Naive thymus-derived CD4-positive, alpha-beta T cell (primary cell): ENCODE results near the gene IFT122. TPM values are rescaled to one million over a fixed set of nuclear protein-coding genes. Genes with fewer than 3 reads are reported as not detected.

ENCODE experiments used
- ATAC-seq: fragments of 150-1000 bp; cut with Tn5 transposase; 2 replicates; pipeline ENCODE4 v1.10.0; 2021; ENCODE audit warnings: mild to moderate bottlenecking, moderate library complexity
- CTCF ChIA-PET: fragments of 350-600 bp; sonication (Branson Sonifier 250); formaldehyde crosslinking; loops from one replicate; lab custom pipeline; 2021; ENCODE audit warnings: antibody characterized with exemption; lab: Charles Lee
- POLR2A ChIA-PET: fragments of 350-600 bp; sonication (Branson Sonifier 250); formaldehyde crosslinking; loops from one replicate; lab custom pipeline; 2021; ENCODE audit warnings: antibody characterized with exemption, inconsistent platforms; lab: Charles Lee
- DNase-seq, 9 donors: peaks; one replicate each; pipeline versions ENCODE4 v3.0.0 to v3.0.0-alpha.2; 2020 to 2022; ENCODE audit warnings: mixed read lengths in 1 of 9
- H3K27ac ChIP-seq: one replicate; pipeline ENCODE4 v1.7.0; 2013; ENCODE audit warnings: mild to moderate bottlenecking, low read depth, low read length, moderate library complexity
- H3K27me3 ChIP-seq, 2 donors: one replicate each; pipeline ENCODE4 v1.7.0; 2013; ENCODE audit warnings: low read length in 2 of 2, mild to moderate bottlenecking in 2 of 2, moderate library complexity in 2 of 2; ENCODE audit not compliant: control insufficient read depth in 2 of 2, insufficient read depth in 2 of 2
- H3K36me3 ChIP-seq, 3 experiments: 1 replicate in 2 of 3; 2 replicates in 1 of 3; pipeline ENCODE4 v1.7.0; 2013; ENCODE audit warnings: low read length in 3 of 3, mild to moderate bottlenecking in 3 of 3, moderate library complexity in 1 of 3; ENCODE audit not compliant: insufficient read depth in 3 of 3, control insufficient read depth in 2 of 3
- H3K4me1 ChIP-seq, 2 donors: one replicate each; pipeline ENCODE4 v1.7.0; 2013; ENCODE audit warnings: low read length in 2 of 2, mild to moderate bottlenecking in 2 of 2, moderate library complexity in 1 of 2; ENCODE audit not compliant: control insufficient read depth in 2 of 2, insufficient read depth in 2 of 2
- H3K4me3 ChIP-seq: 2 replicates; pipeline ENCODE4 v1.7.0; 2013; ENCODE audit warnings: mild to moderate bottlenecking, low read length
- H3K9me3 ChIP-seq, 3 experiments: 1 replicate in 2 of 3; 2 replicates in 1 of 3; pipeline ENCODE4 v1.7.0; 2013; ENCODE audit warnings: low read length in 3 of 3; ENCODE audit not compliant: control insufficient read depth in 2 of 3
- H3K27ac Mint-ChIP-seq, 9 donors: one replicate each; pipeline ENCODE4 v1.8.0; 2020 to 2022; ENCODE audit warnings: mixed read lengths in 9 of 9, mild to moderate bottlenecking in 8 of 9, moderate library complexity in 5 of 9, inconsistent platforms in 2 of 9
- H3K27me3 Mint-ChIP-seq, 5 donors: one replicate each; pipeline ENCODE4 v1.8.0; 2021 to 2022; ENCODE audit warnings: mixed read lengths in 5 of 5, mild to moderate bottlenecking in 1 of 5
- H3K36me3 Mint-ChIP-seq, 5 donors: one replicate each; pipeline ENCODE4 v1.8.0; 2020 to 2022; ENCODE audit warnings: mixed read lengths in 5 of 5, mild to moderate bottlenecking in 3 of 5, inconsistent platforms in 1 of 5
- H3K4me1 Mint-ChIP-seq, 7 donors: one replicate each; pipeline ENCODE4 v1.8.0; 2020 to 2022; ENCODE audit warnings: mixed read lengths in 7 of 7, mild to moderate bottlenecking in 3 of 7, inconsistent platforms in 1 of 7
- H3K4me3 Mint-ChIP-seq, 10 donors: one replicate each; pipeline ENCODE4 v1.8.0; 2020 to 2022; ENCODE audit warnings: mild to moderate bottlenecking in 10 of 10, mixed read lengths in 10 of 10, moderate library complexity in 6 of 10, inconsistent platforms in 2 of 10
- H3K9me3 Mint-ChIP-seq, 11 donors: one replicate each; pipeline ENCODE4 v1.8.0; 2020 to 2022; ENCODE audit warnings: mixed read lengths in 11 of 11, mild to moderate bottlenecking in 4 of 11, inconsistent platforms in 1 of 11, moderate library complexity in 1 of 11
- intact Hi-C, 2 donors: fragments of 100-400 bp; cut with micrococcal nuclease; formaldehyde crosslinking; loops; one replicate each; pipeline ENCODE4 v1.15.1; 2023
- polyA plus RNA-seq, 2 donors: library from polyadenylated mRNA; unstranded; fragments of 300-500 nt; fragmentation: Illumina TruSeq; gene quantifications; one replicate each; pipeline ENCODE4 v1.2.3, GENCODE V29; 2021
- total RNA-seq, 6 experiments: library from RNA in 5 of 6; stranded (reverse) in 5 of 6; gene quantifications; 1 replicate in 5 of 6; 2 replicates in 1 of 6; pipeline ENCODE4 v1.2.3 and lab custom pipeline; 2021 to 2026

The IFT122 gene
- total and polyA plus RNA-seq, 7 experiments from 2014 or later: 3.3 to 25.2 (median 17.7) TPM

- Histone ChIP-seq H3K9me3 (no peaks in the 10 kb centered on the region), H3K36me3 (no peaks in the 10 kb centered on the region), H3K27ac (no peak overlapping the region), H3K4me3 (no peak overlapping the region), H3K4me1 (no peaks in the 10 kb centered on the region), H3K27me3 (no peaks in the 10 kb centered on the region)
- ChIA-PET CTCF (no interaction called here), POLR2A (no interaction called here)
- intact Hi-C loops: no loop called here
- no peak for DNase-seq
- Mint-ChIP-seq H3K36me3 (no peaks in the 10 kb centered on the region), H3K4me3 (no peak overlapping the region), H3K9me3 (no peaks in the 10 kb centered on the region), H3K27ac (peak overlapping the region in 1 of 9 donors; percentile 28), H3K27me3 (no peaks in the 10 kb centered on the region), H3K4me1 (no peaks in the 10 kb centered on the region)
- ATAC-seq: no peak
These were observed 89.6 kb downstream of the IFT122 start for GRCh38 chr3:129529436-129530210.

DNA sequence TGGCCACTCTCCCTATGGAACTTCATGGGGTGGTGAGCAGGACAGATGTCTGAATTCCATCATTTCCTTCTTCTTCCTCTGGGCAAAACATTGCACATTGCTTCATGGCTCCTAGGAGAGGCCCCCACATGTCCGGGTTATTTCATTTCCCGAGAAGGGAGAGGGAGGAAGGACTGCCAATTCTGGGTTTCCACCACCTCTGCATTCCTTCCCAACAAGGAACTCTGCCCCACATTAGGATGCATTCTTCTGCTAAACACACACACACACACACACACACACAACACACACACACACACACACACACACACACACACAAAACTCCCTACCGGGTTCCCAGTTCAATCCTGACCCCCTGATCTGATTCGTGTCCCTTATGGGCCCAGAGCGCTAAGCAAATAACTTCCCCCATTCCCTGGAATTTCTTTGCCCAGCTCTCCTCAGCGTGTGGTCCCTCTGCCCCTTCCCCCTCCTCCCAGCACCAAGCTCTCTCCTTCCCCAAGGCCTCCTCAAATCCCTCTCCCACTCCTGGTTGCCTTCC, 90.3 kb downstream of the IFT122 start:
- no peaks in the 10 kb centered on the region for H3K36me3 Mint-ChIP-seq
- H3K27ac Mint-ChIP-seq: peak overlapping the region in 1 of 9 donors; percentile 28
- ATAC-seq (no peak), DNase-seq (no peak)
- Histone ChIP-seq H3K36me3 (no peaks in the 10 kb centered on the region), H3K27ac (no peak overlapping the region), H3K4me1 (no peaks in the 10 kb centered on the region), H3K27me3 (no peaks in the 10 kb centered on the region), H3K9me3 (no peaks in the 10 kb centered on the region), H3K4me3 (no peak overlapping the region)
- H3K4me1 Mint-ChIP-seq: no peaks in the 10 kb centered on the region
- ChIA-PET CTCF (no interaction called here), POLR2A (no interaction called here)
- no peaks in the 10 kb centered on the region for H3K27me3 Mint-ChIP-seq
- intact Hi-C loops: no loop called here
- H3K9me3 Mint-ChIP-seq: no peaks in the 10 kb centered on the region
- no peak overlapping the region for H3K4me3 Mint-ChIP-seq

- no peak overlapping the region for H3K4me3 Mint-ChIP-seq
- ChIA-PET CTCF (no interaction called here), POLR2A (no interaction called here)
- H3K4me1 Mint-ChIP-seq: no peaks in the 10 kb centered on the region
- ATAC-seq: no peak
- Histone ChIP-seq H3K4me3 (no peak overlapping the region), H3K9me3 (no peaks in the 10 kb centered on the region), H3K36me3 (no peaks in the 10 kb centered on the region), H3K4me1 (no peaks in the 10 kb centered on the region), H3K27me3 (no peaks in the 10 kb centered on the region), H3K27ac (no peak overlapping the region)
- H3K9me3 Mint-ChIP-seq: no peaks in the 10 kb centered on the region
- no peak for DNase-seq
- H3K36me3 Mint-ChIP-seq: no peaks in the 10 kb centered on the region
- intact Hi-C loops: no loop called here
- no peak overlapping the region for H3K27ac Mint-ChIP-seq
- no peaks in the 10 kb centered on the region for H3K27me3 Mint-ChIP-seq
These were observed 90.8 kb downstream of the IFT122 start for GRCh38 chr3:129530821-129531220.

- Histone ChIP-seq H3K27me3 (no peaks in the 10 kb centered on the region), H3K36me3 (no peaks in the 10 kb centered on the region), H3K27ac (no peak overlapping the region), H3K4me1 (no peaks in the 10 kb centered on the region), H3K4me3 (no peak overlapping the region), H3K9me3 (no peaks in the 10 kb centered on the region)
- no peak overlapping the region for H3K27ac Mint-ChIP-seq
- no peak overlapping the region for H3K4me3 Mint-ChIP-seq
- DNase-seq (no peak), ATAC-seq (no peak)
- no peaks in the 10 kb centered on the region for H3K36me3 Mint-ChIP-seq
- POLR2A ChIA-PET: no interaction called here
- peaks cover 0 to 3% (median 0%) of the 10 kb centered on the region in 5 donors for H3K27me3 Mint-ChIP-seq
- intact Hi-C loops: no loop called here
- H3K9me3 Mint-ChIP-seq: no peaks in the 10 kb centered on the region
- CTCF ChIA-PET: no interaction called here
- no peaks in the 10 kb centered on the region for H3K4me1 Mint-ChIP-seq
These were observed 91.7 kb downstream of the IFT122 start for GRCh38 chr3:129531699-129532098.

DNA sequence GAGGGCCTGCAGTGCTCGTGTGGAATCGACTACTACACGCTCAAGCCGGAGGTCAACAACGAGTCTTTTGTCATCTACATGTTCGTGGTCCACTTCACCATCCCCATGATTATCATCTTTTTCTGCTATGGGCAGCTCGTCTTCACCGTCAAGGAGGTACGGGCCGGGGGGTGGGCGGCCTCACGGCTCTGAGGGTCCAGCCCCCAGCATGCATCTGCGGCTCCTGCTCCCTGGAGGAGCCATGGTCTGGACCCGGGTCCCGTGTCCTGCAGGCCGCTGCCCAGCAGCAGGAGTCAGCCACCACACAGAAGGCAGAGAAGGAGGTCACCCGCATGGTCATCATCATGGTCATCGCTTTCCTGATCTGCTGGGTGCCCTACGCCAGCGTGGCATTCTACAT, 92.2 kb downstream of the IFT122 start:
- Mint-ChIP-seq H3K4me3 (no peak overlapping the region), H3K36me3 (no peaks in the 10 kb centered on the region), H3K4me1 (peaks cover 0 to under 1% (median 0%) of the 10 kb centered on the region in 7 donors), H3K9me3 (no peaks in the 10 kb centered on the region), H3K27ac (no peak overlapping the region), H3K27me3 (peaks cover 0 to 4% (median 0%) of the 10 kb centered on the region in 5 donors)
- Histone ChIP-seq H3K9me3 (no peaks in the 10 kb centered on the region), H3K4me1 (no peaks in the 10 kb centered on the region), H3K27me3 (no peaks in the 10 kb centered on the region), H3K36me3 (no peaks in the 10 kb centered on the region), H3K4me3 (no peak overlapping the region), H3K27ac (no peak overlapping the region)
- DNase-seq: no peak
- CTCF ChIA-PET: no interaction called here
- intact Hi-C loops: no loop called here
- POLR2A ChIA-PET: no interaction called here
- ATAC-seq: no peak

GRCh38 chr3:129533406-129533805, 93.4 kb downstream of the IFT122 start:
- H3K4me1 Mint-ChIP-seq: peaks cover 0 to 3% (median 0%) of the 10 kb centered on the region in 7 donors
- H3K9me3 ChIP-seq: no peaks in the 10 kb centered on the region
- CTCF ChIA-PET: no interaction called here
- DNase-seq (no peak), ATAC-seq (no peak)
- no peaks in the 10 kb centered on the region for H3K27me3 ChIP-seq
- no peak overlapping the region for H3K4me3 Mint-ChIP-seq
- no peaks in the 10 kb centered on the region for H3K36me3 ChIP-seq
- no peaks in the 10 kb centered on the region for H3K9me3 Mint-ChIP-seq
- H3K27me3 Mint-ChIP-seq: peaks cover 0 to 12% (median 0%) of the 10 kb centered on the region in 5 donors
- no peak overlapping the region for H3K4me3 ChIP-seq
- no peak overlapping the region for H3K27ac Mint-ChIP-seq
- H3K36me3 Mint-ChIP-seq: no peaks in the 10 kb centered on the region
- intact Hi-C loops: no loop called here
- POLR2A ChIA-PET: no interaction called here
- H3K4me1 ChIP-seq: no peaks in the 10 kb centered on the region
- no peak overlapping the region for H3K27ac ChIP-seq
